DOHH2 (cell line): Measurements from ENCODE around the gene GPSM1.
"Not testable (repeated sequence)": the region's sequence is repeated elsewhere in the genome, so short reads cannot be mapped to it uniquely, and the experiment has no call there.

Experiments used
- EZH2phosphoT487 ChIP-seq: fragments of 200-600 bp; sonication (generic); IDR thresholded peaks from 2 replicates; pipeline ENCODE4 v1.6.1; 2017; ENCODE audit warnings: borderline replicate concordance, mild to moderate bottlenecking, antibody characterized with exemption, low read length, moderate library complexity, mixed read lengths
- TF ChIP-seq, protein P1 (sequence below): fragments of 200-600 bp; sonication (generic); IDR thresholded peaks from one replicate; pipeline ENCODE4 v1.5.1; 2014; ENCODE audit warnings: antibody characterized with exemption, mild to moderate bottlenecking, low read depth, low read length; ENCODE audit not compliant: poor library complexity, severe bottlenecking

DNA sequence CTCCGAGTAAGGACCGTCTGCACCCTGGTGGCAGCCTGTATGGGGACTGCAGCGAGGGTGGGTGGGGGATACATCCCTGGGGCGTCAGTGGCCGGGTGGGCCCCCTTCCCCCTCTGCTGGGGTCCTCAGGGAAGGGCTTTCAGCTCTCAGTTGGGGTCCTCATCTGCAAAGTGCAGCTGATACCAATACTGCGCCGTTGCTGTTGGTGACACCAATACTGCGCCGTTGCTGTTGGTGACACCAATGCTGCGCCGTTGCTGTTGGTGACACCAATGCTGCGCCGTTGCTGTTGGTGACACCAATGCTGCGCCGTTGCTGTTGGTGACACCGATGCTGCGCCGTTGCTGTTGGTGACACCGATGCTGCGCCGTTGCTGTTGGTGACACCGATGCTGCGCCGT is 24.5 kb downstream of the GPSM1 start:
- TF ChIP-seq, protein P1, sequence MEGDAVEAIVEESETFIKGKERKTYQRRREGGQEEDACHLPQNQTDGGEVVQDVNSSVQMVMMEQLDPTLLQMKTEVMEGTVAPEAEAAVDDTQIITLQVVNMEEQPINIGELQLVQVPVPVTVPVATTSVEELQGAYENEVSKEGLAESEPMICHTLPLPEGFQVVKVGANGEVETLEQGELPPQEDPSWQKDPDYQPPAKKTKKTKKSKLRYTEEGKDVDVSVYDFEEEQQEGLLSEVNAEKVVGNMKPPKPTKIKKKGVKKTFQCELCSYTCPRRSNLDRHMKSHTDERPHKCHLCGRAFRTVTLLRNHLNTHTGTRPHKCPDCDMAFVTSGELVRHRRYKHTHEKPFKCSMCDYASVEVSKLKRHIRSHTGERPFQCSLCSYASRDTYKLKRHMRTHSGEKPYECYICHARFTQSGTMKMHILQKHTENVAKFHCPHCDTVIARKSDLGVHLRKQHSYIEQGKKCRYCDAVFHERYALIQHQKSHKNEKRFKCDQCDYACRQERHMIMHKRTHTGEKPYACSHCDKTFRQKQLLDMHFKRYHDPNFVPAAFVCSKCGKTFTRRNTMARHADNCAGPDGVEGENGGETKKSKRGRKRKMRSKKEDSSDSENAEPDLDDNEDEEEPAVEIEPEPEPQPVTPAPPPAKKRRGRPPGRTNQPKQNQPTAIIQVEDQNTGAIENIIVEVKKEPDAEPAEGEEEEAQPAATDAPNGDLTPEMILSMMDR: not testable (repeated sequence)
- not testable (repeated sequence) for TF ChIP-seq EZH2phosphoT487
